Central memory CD8-positive, alpha-beta T cell (primary cell): ENCODE results near the gene HNF1B.

ENCODE experiments used
- ATAC-seq: fragments of 150-1000 bp; cut with Tn5 transposase; replicated peaks from 2 replicates; pipeline ENCODE4 v1.10.0; 2022; ENCODE audit warnings: mild to moderate bottlenecking, moderate FRiP score, moderate number of reproducible peaks; ENCODE audit not compliant: poor library complexity, severe bottlenecking; ENCODE audit errors: extremely low read depth
- DNase-seq, 2 donors: peaks; one replicate each; pipeline ENCODE4 v3.0.0; 2021; ENCODE audit warnings: low spot score in 2 of 2
- H3K27ac Mint-ChIP-seq: one replicate; pipeline ENCODE4 v1.8.0; 2022; ENCODE audit warnings: low read depth, mild to moderate bottlenecking, moderate library complexity, mixed read lengths
- H3K27me3 Mint-ChIP-seq: one replicate; pipeline ENCODE4 v1.8.0; 2022; ENCODE audit warnings: mixed read lengths
- H3K36me3 Mint-ChIP-seq: one replicate; pipeline ENCODE4 v1.8.0; 2022; ENCODE audit warnings: mild to moderate bottlenecking, moderate library complexity, mixed read lengths; ENCODE audit not compliant: insufficient read depth
- H3K4me1 Mint-ChIP-seq: one replicate; pipeline ENCODE4 v1.8.0; 2022; ENCODE audit warnings: mixed read lengths
- H3K4me3 Mint-ChIP-seq: one replicate; pipeline ENCODE4 v1.8.0; 2022; ENCODE audit warnings: mild to moderate bottlenecking, moderate library complexity, mixed read lengths
- H3K9me3 Mint-ChIP-seq: one replicate; pipeline ENCODE4 v1.8.0; 2022; ENCODE audit warnings: mixed read lengths

HNF1B gene

GRCh38 chr17:37725021-37725595 lies 19.8 kb downstream of the HNF1B start:
- Mint-ChIP-seq H3K9me3 (no peaks in the 10 kb centered on the region), H3K27me3 (peaks cover 19% of the 10 kb centered on the region), H3K4me3 (no peak overlapping the region), H3K27ac (no peak overlapping the region), H3K4me1 (no peaks in the 10 kb centered on the region), H3K36me3 (no peaks in the 10 kb centered on the region)
- DNase-seq = no peak
- no peak for ATAC-seq

GRCh38 chr17:37720989-37721388 lies 23.9 kb downstream of the HNF1B start:
- DNase-seq (no peak), ATAC-seq (no peak)
- no peak overlapping the region for H3K4me3 Mint-ChIP-seq
- H3K4me1 Mint-ChIP-seq = no peaks in the 10 kb centered on the region
- H3K27me3 Mint-ChIP-seq = peaks cover 47% of the 10 kb centered on the region
- no peak overlapping the region for H3K27ac Mint-ChIP-seq
- no peaks in the 10 kb centered on the region for H3K36me3 Mint-ChIP-seq
- no peaks in the 10 kb centered on the region for H3K9me3 Mint-ChIP-seq

GRCh38 chr17:37719866-37720265 lies 25.0 kb downstream of the HNF1B start:
- ATAC-seq (no peak), DNase-seq (no peak)
- no peaks in the 10 kb centered on the region for H3K4me1 Mint-ChIP-seq
- H3K27me3 Mint-ChIP-seq = peaks cover 54% of the 10 kb centered on the region
- H3K9me3 Mint-ChIP-seq = no peaks in the 10 kb centered on the region
- H3K4me3 Mint-ChIP-seq = no peak overlapping the region
- no peak overlapping the region for H3K27ac Mint-ChIP-seq
- H3K36me3 Mint-ChIP-seq = no peaks in the 10 kb centered on the region

- DNase-seq (no peak), ATAC-seq (no peak)
- no peaks in the 10 kb centered on the region for H3K4me1 Mint-ChIP-seq
- H3K4me3 Mint-ChIP-seq = no peak overlapping the region
- H3K27me3 Mint-ChIP-seq = peaks cover 68% of the 10 kb centered on the region
- H3K27ac Mint-ChIP-seq = no peak overlapping the region
- no peaks in the 10 kb centered on the region for H3K36me3 Mint-ChIP-seq
- no peaks in the 10 kb centered on the region for H3K9me3 Mint-ChIP-seq
These were observed 26.4 kb downstream of the HNF1B start for GRCh38 chr17:37718324-37719048.

GRCh38 chr17:37717627-37718323 lies 27.1 kb downstream of the HNF1B start:
- no peak overlapping the region for H3K4me3 Mint-ChIP-seq
- no peak for DNase-seq
- H3K27me3 Mint-ChIP-seq = peaks cover 75% of the 10 kb centered on the region
- ATAC-seq = no peak
- H3K9me3 Mint-ChIP-seq = no peaks in the 10 kb centered on the region
- H3K36me3 Mint-ChIP-seq = no peaks in the 10 kb centered on the region
- no peak overlapping the region for H3K27ac Mint-ChIP-seq
- H3K4me1 Mint-ChIP-seq = no peaks in the 10 kb centered on the region

- no peak for ATAC-seq
- Mint-ChIP-seq H3K36me3 (no peaks in the 10 kb centered on the region), H3K27me3 (peaks cover 83% of the 10 kb centered on the region), H3K4me1 (no peaks in the 10 kb centered on the region), H3K9me3 (no peaks in the 10 kb centered on the region), H3K4me3 (no peak overlapping the region), H3K27ac (no peak overlapping the region)
- DNase-seq = no peak
These were observed 30.0 kb downstream of the HNF1B start for GRCh38 chr17:37714897-37715296.

GRCh38 chr17:37713624-37714023 lies 31.2 kb downstream of the HNF1B start:
- H3K4me3 Mint-ChIP-seq = no peak overlapping the region
- no peaks in the 10 kb centered on the region for H3K4me1 Mint-ChIP-seq
- no peak overlapping the region for H3K27ac Mint-ChIP-seq
- DNase-seq = no peak
- peaks cover 83% of the 10 kb centered on the region for H3K27me3 Mint-ChIP-seq
- ATAC-seq = no peak
- no peaks in the 10 kb centered on the region for H3K36me3 Mint-ChIP-seq
- H3K9me3 Mint-ChIP-seq = no peaks in the 10 kb centered on the region

- no peak for ATAC-seq
- no peaks in the 10 kb centered on the region for H3K4me1 Mint-ChIP-seq
- no peak for DNase-seq
- H3K36me3 Mint-ChIP-seq = no peaks in the 10 kb centered on the region
- H3K27ac Mint-ChIP-seq = no peak overlapping the region
- no peak overlapping the region for H3K4me3 Mint-ChIP-seq
- peaks cover 87% of the 10 kb centered on the region for H3K27me3 Mint-ChIP-seq
- no peaks in the 10 kb centered on the region for H3K9me3 Mint-ChIP-seq
These were observed 31.8 kb downstream of the HNF1B start for GRCh38 chr17:37713028-37713431.

GRCh38 chr17:37711113-37711512 lies 33.7 kb downstream of the HNF1B start:
- Mint-ChIP-seq H3K4me1 (no peaks in the 10 kb centered on the region), H3K27me3 (peaks cover 93% of the 10 kb centered on the region), H3K36me3 (no peaks in the 10 kb centered on the region), H3K27ac (no peak overlapping the region), H3K4me3 (no peak overlapping the region), H3K9me3 (no peaks in the 10 kb centered on the region)
- ATAC-seq (no peak), DNase-seq (no peak)

- Mint-ChIP-seq H3K36me3 (no peaks in the 10 kb centered on the region), H3K27me3 (peaks cover 98% of the 10 kb centered on the region), H3K9me3 (no peaks in the 10 kb centered on the region), H3K27ac (no peak overlapping the region), H3K4me3 (no peak overlapping the region), H3K4me1 (no peaks in the 10 kb centered on the region)
- DNase-seq (no peak), ATAC-seq (no peak)
These were observed 34.4 kb downstream of the HNF1B start for GRCh38 chr17:37710344-37710886.

GRCh38 chr17:37708616-37709212 lies 36.1 kb downstream of the HNF1B start:
- Mint-ChIP-seq H3K9me3 (no peaks in the 10 kb centered on the region), H3K4me3 (no peak overlapping the region), H3K27me3 (peaks cover 98% of the 10 kb centered on the region), H3K4me1 (no peaks in the 10 kb centered on the region), H3K27ac (no peak overlapping the region), H3K36me3 (no peaks in the 10 kb centered on the region)
- DNase-seq (no peak), ATAC-seq (no peak)

- Mint-ChIP-seq H3K4me3 (no peak overlapping the region), H3K4me1 (no peaks in the 10 kb centered on the region), H3K27me3 (peaks cover 95% of the 10 kb centered on the region), H3K9me3 (no peaks in the 10 kb centered on the region), H3K36me3 (no peaks in the 10 kb centered on the region), H3K27ac (no peak overlapping the region)
- ATAC-seq (no peak), DNase-seq (no peak)
These were observed 36.7 kb downstream of the HNF1B start for GRCh38 chr17:37708008-37708615.
